Colonic mucosa (tissue), 4 donors: ENCODE measurements around the gene ST3GAL3. TPM values are rescaled to one million over a fixed set of nuclear protein-coding genes. Genes with fewer than 3 reads are reported as not detected.

Experiments used
- DNase-seq: peaks from one replicate; pipeline ENCODE4 v3.0.0-alpha.2; 2020
- H3K27ac ChIP-seq: fragments of 200-600 bp; one replicate; pipeline ENCODE4 v1.8.0; 2021
- H3K27me3 ChIP-seq: fragments of 200-600 bp; one replicate; pipeline ENCODE4 v1.8.0; 2021
- H3K36me3 ChIP-seq: fragments of 200-600 bp; one replicate; pipeline ENCODE4 v1.8.0; 2021
- H3K4me1 ChIP-seq: fragments of 200-600 bp; one replicate; pipeline ENCODE4 v1.8.0; 2021; ENCODE audit warnings: mild to moderate bottlenecking
- H3K4me3 ChIP-seq: fragments of 200-600 bp; one replicate; pipeline ENCODE4 v1.8.0; 2021
- H3K9ac ChIP-seq, 2 donors: one replicate each; pipeline ENCODE4 v1.7.0; 2013; ENCODE audit warnings: control low read depth in 2 of 2, low read depth in 2 of 2, low read length in 2 of 2
- H3K9me3 ChIP-seq: fragments of 200-600 bp; one replicate; pipeline ENCODE4 v1.8.0; 2021
- intact Hi-C: fragments of 100-400 bp; cut with DNase I; formaldehyde crosslinking; loops from one replicate; pipeline ENCODE4 v1.14.1; 2022
- total RNA-seq, 2 donors: library from RNA; stranded (reverse); fragmentation: NEBNext Ultra II Directional in 1 of 2; extraction: Animal tissue kit (Norgen Biotek cat#: 25700) in 1 of 2; gene quantifications; one replicate each; pipeline ENCODE4 v1.2.1, GENCODE V29; 2021
- TF ChIP-seq, protein P1 (sequence below): fragments of 200-600 bp; IDR thresholded peaks from one replicate; pipeline ENCODE4 v1.8.0; 2022; ENCODE audit warnings: antibody characterized with exemption, mild to moderate bottlenecking
- donor health status: healthy.
- donor health status: DM: no; HTN: no; CAD: no.
- donor health status: DM: no; HTN: no; CAD: no.

Gene ST3GAL3
- total RNA-seq, 2 donors from 2014 or later = 5.1 to 6.0 TPM

DNA sequence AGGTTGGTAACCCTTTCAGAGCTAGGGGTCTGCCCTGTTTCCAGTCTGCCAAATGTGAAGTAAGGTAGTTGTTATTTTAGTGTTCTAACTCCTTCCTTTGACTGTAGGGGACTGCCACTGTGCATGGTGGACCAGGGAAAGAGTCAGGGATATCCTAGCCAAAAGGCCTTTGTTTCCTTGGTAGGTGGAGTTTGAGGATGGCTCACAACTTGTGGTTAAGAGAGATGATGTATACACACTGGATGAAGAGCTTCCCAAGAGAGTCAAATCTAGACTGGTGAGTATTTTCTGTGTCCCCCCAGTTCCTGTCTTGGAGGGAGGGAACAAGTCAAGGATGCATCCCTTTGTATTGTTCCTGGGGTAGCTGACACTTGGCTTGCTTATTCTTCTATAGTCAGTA lies 3.5 kb upstream of the ST3GAL3 start:
- TF ChIP-seq, protein P1, sequence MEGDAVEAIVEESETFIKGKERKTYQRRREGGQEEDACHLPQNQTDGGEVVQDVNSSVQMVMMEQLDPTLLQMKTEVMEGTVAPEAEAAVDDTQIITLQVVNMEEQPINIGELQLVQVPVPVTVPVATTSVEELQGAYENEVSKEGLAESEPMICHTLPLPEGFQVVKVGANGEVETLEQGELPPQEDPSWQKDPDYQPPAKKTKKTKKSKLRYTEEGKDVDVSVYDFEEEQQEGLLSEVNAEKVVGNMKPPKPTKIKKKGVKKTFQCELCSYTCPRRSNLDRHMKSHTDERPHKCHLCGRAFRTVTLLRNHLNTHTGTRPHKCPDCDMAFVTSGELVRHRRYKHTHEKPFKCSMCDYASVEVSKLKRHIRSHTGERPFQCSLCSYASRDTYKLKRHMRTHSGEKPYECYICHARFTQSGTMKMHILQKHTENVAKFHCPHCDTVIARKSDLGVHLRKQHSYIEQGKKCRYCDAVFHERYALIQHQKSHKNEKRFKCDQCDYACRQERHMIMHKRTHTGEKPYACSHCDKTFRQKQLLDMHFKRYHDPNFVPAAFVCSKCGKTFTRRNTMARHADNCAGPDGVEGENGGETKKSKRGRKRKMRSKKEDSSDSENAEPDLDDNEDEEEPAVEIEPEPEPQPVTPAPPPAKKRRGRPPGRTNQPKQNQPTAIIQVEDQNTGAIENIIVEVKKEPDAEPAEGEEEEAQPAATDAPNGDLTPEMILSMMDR = no peak
- H3K9me3 ChIP-seq = no peaks in the 10 kb centered on the region
- H3K4me3 ChIP-seq = no peak overlapping the region
- H3K27ac ChIP-seq = no peak overlapping the region
- H3K9ac ChIP-seq = no peak overlapping the region
- peaks cover 13% of the 10 kb centered on the region for H3K36me3 ChIP-seq
- no peaks in the 10 kb centered on the region for H3K27me3 ChIP-seq
- no peak for DNase-seq
- H3K4me1 ChIP-seq = no peaks in the 10 kb centered on the region
- intact Hi-C loops = no loop called here

DNA sequence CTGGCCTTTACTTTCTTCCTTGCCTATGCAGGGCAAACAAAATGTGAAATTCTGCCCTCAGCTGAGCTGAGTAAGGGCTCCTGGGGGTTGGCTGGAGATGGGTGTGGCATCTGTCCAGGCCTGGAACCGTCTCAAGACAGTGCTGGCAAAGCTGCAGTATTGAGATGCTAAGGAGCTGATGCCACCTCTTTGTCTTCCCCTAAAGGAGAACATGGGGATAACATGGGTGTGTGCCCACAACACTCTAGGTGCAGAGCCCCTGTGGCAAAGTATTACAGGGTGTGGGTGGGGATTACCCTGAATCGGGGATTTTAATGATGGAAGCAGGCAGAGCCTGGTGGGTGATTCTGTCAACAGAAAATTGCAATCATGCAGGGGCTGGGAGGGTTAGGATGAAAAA lies 2.5 kb upstream of the ST3GAL3 start:
- no peak for DNase-seq
- H3K9me3 ChIP-seq = no peaks in the 10 kb centered on the region
- TF ChIP-seq, protein P1 = no peak
- no peaks in the 10 kb centered on the region for H3K27me3 ChIP-seq
- no peak overlapping the region for H3K4me3 ChIP-seq
- intact Hi-C loops = no loop called here
- peaks cover 13% of the 10 kb centered on the region for H3K36me3 ChIP-seq
- H3K4me1 ChIP-seq = no peaks in the 10 kb centered on the region
- no peak overlapping the region for H3K9ac ChIP-seq
- no peak overlapping the region for H3K27ac ChIP-seq

DNA sequence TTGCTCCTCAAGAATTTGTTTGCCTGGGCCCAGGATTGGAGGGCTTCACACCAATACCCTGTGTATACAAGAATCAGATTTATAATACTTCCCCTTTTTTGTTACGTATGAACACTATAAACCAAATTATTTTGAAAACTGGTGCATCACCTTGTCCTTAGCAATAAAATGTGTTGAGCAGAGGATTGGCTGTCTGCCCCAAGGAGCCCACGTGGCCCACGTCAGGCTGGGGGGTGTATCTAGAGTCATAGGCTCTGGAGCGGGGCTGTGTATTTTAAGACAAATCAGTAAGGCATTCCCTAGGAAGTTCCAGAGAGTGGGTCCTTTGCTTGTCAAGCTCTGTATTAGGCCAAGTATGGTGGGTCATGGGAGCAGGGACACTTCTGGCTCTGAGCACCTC lies 2.0 kb upstream of the ST3GAL3 start:
- H3K36me3 ChIP-seq = peaks cover 8% of the 10 kb centered on the region
- H3K4me3 ChIP-seq = no peak overlapping the region
- H3K9ac ChIP-seq = no peak overlapping the region
- H3K27ac ChIP-seq = no peak overlapping the region
- no peaks in the 10 kb centered on the region for H3K4me1 ChIP-seq
- no peak for DNase-seq
- TF ChIP-seq, protein P1 = no peak
- H3K9me3 ChIP-seq = no peaks in the 10 kb centered on the region
- H3K27me3 ChIP-seq = no peaks in the 10 kb centered on the region
- intact Hi-C loops = no loop called here

DNA sequence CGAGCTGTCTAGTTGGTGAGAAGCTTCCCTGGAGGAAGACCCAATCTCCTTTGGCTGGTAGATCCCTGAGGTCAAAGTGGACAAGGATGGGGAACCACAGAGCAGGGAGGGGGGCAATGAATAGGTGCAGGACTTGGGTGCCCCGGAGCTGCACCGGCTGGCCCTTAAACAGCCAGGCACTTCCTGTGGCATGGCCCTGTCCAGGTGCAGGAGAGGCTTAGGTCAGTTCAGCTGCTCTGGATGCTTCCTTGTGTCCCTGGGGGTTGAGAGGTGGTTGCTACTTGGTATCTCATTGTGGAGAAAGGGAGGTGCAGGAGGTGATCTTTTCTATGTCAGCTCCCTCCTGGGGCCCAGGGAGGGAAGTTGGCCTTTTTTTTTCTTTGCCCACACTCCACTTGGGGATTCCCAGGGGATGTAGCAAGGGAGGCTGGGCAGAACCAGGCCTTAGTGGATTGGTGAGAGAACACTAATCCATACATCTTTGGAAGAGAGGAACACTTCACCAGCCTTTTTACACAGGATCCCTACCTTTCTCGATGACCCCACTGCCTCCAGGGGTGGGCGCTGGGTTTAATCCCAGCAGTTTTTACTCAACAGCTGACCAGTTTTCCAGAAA lies 1.2 kb upstream of the ST3GAL3 start:
- no peaks in the 10 kb centered on the region for H3K9me3 ChIP-seq
- no peak for DNase-seq
- H3K4me1 ChIP-seq = no peaks in the 10 kb centered on the region
- intact Hi-C loops = no loop called here
- TF ChIP-seq, protein P1 = no peak
- H3K27ac ChIP-seq = no peak overlapping the region
- peak overlapping the region; percentile 87 for H3K4me3 ChIP-seq
- peaks cover under 1% of the 10 kb centered on the region for H3K36me3 ChIP-seq
- no peaks in the 10 kb centered on the region for H3K27me3 ChIP-seq
- H3K9ac ChIP-seq = peak overlapping the region in 1 of 2 donors; percentile 77

DNA sequence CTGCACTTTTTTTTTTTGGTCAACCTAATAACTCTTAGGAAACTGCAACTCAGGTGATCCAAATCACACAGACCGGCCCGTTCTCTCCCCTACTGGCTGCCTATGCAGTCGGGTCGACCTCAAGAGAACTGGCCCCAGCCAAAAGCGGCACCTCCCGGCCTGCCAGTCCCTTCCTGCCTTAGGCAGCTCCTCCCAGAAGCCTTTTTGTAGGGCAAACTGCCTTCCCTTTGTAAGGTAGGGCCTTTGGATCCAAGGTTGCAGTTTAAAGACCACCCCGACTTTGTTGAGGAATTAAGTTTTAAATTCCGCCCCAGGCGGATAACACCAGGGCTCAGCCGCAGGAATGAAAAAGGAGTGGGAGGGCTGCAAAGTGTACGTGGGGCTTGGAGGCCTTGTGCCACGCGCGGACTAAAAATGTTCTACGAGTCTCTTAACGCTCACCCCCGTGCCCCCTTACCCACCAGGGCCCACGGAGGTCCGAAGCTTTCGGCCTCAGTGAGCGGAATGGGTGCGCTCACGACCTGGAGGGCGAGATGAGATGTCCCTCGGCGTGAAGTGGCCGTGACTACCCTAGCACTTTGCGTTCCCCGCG lies 642 bp upstream of the ST3GAL3 start:
- TF ChIP-seq, protein P1 = no peak
- H3K4me1 ChIP-seq = no peaks in the 10 kb centered on the region
- DNase-seq = peak; percentile 27
- peak overlapping the region; percentile 87 for H3K4me3 ChIP-seq
- no peaks in the 10 kb centered on the region for H3K9me3 ChIP-seq
- no peak overlapping the region for H3K27ac ChIP-seq
- no peaks in the 10 kb centered on the region for H3K27me3 ChIP-seq
- intact Hi-C loops = no loop called here
- peak overlapping the region; percentile 75 to 77 for H3K9ac ChIP-seq
- H3K36me3 ChIP-seq = no peaks in the 10 kb centered on the region
